ENCODE data around the gene PITPNM3. TPM values are rescaled to one million over a fixed set of nuclear protein-coding genes. Genes with fewer than 3 reads are reported as not detected.

Gene PITPNM3
- total RNA-seq, 1 experiment from 2014 or later, result 0.71 TPM

GRCh38 chr17:6502142-6502541 is 54.2 kb downstream of the PITPNM3 start:
- Histone ChIP-seq H3K4me3 (ENCODE audit: low read depth, low read length, poor library complexity, severe bottlenecking) (no peak overlapping the region), H3K36me3 (ENCODE audit: insufficient read depth, low read length, poor library complexity, severe bottlenecking) (no peaks in the 10 kb centered on the region), H3K4me1 (ENCODE audit: insufficient read depth, low read length, poor library complexity, severe bottlenecking) (peaks cover 12% of the 10 kb centered on the region), H3K27ac (ENCODE audit: low read depth, low read length, poor library complexity, severe bottlenecking) (no peak overlapping the region), H3K9me3 (ENCODE audit: low read depth, low read length, poor library complexity, severe bottlenecking) (no peaks in the 10 kb centered on the region), H3K27me3 (replicated peaks; ENCODE audit: insufficient read depth, low read depth, low read length, poor library complexity) (no peaks in the 10 kb centered on the region)
- intact Hi-C loops (cut with micrococcal nuclease; ENCODE audit: unreplicated experiment), result no loop called here
- CTCF ChIA-PET, result no interaction called here
- TF ChIP-seq CTCF (conservative IDR thresholded peaks at IDR 0.05; ENCODE audit: low read depth, low read length) (no peak), EZH2 (IDR thresholded peaks at IDR 0.05; ENCODE audit: borderline replicate concordance, low read depth, low read length, poor library complexity, severe bottlenecking) (no peak)
- no TSS peak for BruUV-seq (replicated peaks)
- no peak for DNase-seq (ENCODE audit: low spot score)
- POLR2A ChIA-PET (ENCODE audit: low non-redundant PET), result no interaction called here

DNA sequence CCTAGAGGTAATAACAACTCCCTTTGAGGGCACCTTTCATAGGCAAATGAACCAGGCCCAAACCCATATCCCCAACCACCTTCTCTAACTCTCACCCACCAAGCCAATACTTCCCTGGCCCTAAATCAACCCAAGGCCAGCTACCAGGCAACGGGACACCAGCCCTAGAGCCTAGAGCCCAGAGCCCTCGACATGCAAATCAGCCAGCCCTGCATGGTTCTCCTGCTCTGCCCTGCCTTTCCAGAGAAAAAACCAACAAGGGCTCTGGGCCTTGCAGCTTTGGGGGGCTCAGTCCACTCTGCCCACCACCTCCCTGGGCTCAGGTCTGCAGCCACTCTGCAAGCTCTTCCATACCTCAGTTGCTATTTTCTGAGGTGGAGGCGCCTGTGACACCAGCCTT is 55.0 kb downstream of the PITPNM3 start:
- Histone ChIP-seq H3K36me3 (ENCODE audit: insufficient read depth, low read length, poor library complexity, severe bottlenecking) (no peaks in the 10 kb centered on the region), H3K4me1 (ENCODE audit: insufficient read depth, low read length, poor library complexity, severe bottlenecking) (peaks cover 20% of the 10 kb centered on the region), H3K4me3 (ENCODE audit: low read depth, low read length, poor library complexity, severe bottlenecking) (no peak overlapping the region), H3K9me3 (ENCODE audit: low read depth, low read length, poor library complexity, severe bottlenecking) (no peaks in the 10 kb centered on the region), H3K27ac (ENCODE audit: low read depth, low read length, poor library complexity, severe bottlenecking) (no peak overlapping the region), H3K27me3 (replicated peaks; ENCODE audit: insufficient read depth, low read depth, low read length, poor library complexity) (no peaks in the 10 kb centered on the region)
- TF ChIP-seq EZH2 (IDR thresholded peaks at IDR 0.05; ENCODE audit: borderline replicate concordance, low read depth, low read length, poor library complexity, severe bottlenecking) (no peak), CTCF (conservative IDR thresholded peaks at IDR 0.05; ENCODE audit: low read depth, low read length) (no peak)
- intact Hi-C loops (cut with micrococcal nuclease; ENCODE audit: unreplicated experiment), result no loop called here
- no TSS peak for BruUV-seq (replicated peaks)
- ChIA-PET POLR2A (ENCODE audit: low non-redundant PET) (no interaction called here), CTCF (no interaction called here)
- DNase-seq (ENCODE audit: low spot score), result no peak

GRCh38 chr17:6498901-6499540 is 57.3 kb downstream of the PITPNM3 start:
- H3K4me1 ChIP-seq (ENCODE audit: insufficient read depth, low read length, poor library complexity, severe bottlenecking), result peaks cover 42% of the 10 kb centered on the region
- H3K36me3 ChIP-seq (ENCODE audit: insufficient read depth, low read length, poor library complexity, severe bottlenecking), result no peaks in the 10 kb centered on the region
- ChIA-PET POLR2A (ENCODE audit: low non-redundant PET) (no interaction called here), CTCF (no interaction called here)
- no peaks in the 10 kb centered on the region for H3K27me3 ChIP-seq (replicated peaks; ENCODE audit: insufficient read depth, low read depth, low read length, poor library complexity)
- TF ChIP-seq CTCF (conservative IDR thresholded peaks at IDR 0.05; ENCODE audit: low read depth, low read length), result no peak
- no peak for TF ChIP-seq EZH2 (IDR thresholded peaks at IDR 0.05; ENCODE audit: borderline replicate concordance, low read depth, low read length, poor library complexity, severe bottlenecking)
- H3K27ac ChIP-seq (ENCODE audit: low read depth, low read length, poor library complexity, severe bottlenecking), result peak overlapping the region; percentile 80
- no peak overlapping the region for H3K4me3 ChIP-seq (ENCODE audit: low read depth, low read length, poor library complexity, severe bottlenecking)
- intact Hi-C loops (cut with micrococcal nuclease; ENCODE audit: unreplicated experiment), result no loop called here
- no peaks in the 10 kb centered on the region for H3K9me3 ChIP-seq (ENCODE audit: low read depth, low read length, poor library complexity, severe bottlenecking)
- no peak for DNase-seq (ENCODE audit: low spot score)
- no TSS peak for BruUV-seq (replicated peaks)

All from A673 (cell line).